Hepatocyte (in vitro differentiated cells): ENCODE measurements around the gene CREB1. TPM values are rescaled to one million over a fixed set of nuclear protein-coding genes. Genes with fewer than 3 reads are reported as not detected.

Source experiments
- DNase-seq: peaks from one replicate; pipeline ENCODE4 v3.0.0-alpha.2; 2016; ENCODE audit warnings: low spot score
- H2AFZ ChIP-seq: fragments of 200-600 bp; sonication (generic); 2 replicates; pipeline ENCODE4 v1.6.0; 2016; ENCODE audit warnings: antibody characterized with exemption, mild to moderate bottlenecking
- H3K27ac ChIP-seq: fragments of 200-600 bp; sonication (generic); 2 replicates; pipeline ENCODE4 v1.5.1; 2016; ENCODE audit warnings: mild to moderate bottlenecking
- H3K27me3 ChIP-seq: fragments of 200-600 bp; sonication (generic); 2 replicates; pipeline ENCODE4 v1.6.1; 2016
- H3K36me3 ChIP-seq: fragments of 200-600 bp; sonication (generic); replicated peaks from 2 replicates; pipeline ENCODE4 v1.5.1; 2016; ENCODE audit warnings: low read depth; ENCODE audit not compliant: insufficient read depth
- H3K4me1 ChIP-seq: fragments of 200-600 bp; sonication (generic); 2 replicates; pipeline ENCODE4 v1.5.1; 2016; ENCODE audit warnings: mild to moderate bottlenecking, moderate library complexity; ENCODE audit not compliant: insufficient read depth
- H3K4me2 ChIP-seq: fragments of 200-600 bp; sonication (generic); 2 replicates; pipeline ENCODE4 v1.6.0; 2016
- H3K4me3 ChIP-seq: fragments of 200-600 bp; sonication (generic); 2 replicates; pipeline ENCODE4 v1.5.1; 2016; ENCODE audit warnings: mild to moderate bottlenecking
- H3K79me2 ChIP-seq: fragments of 200-600 bp; sonication (generic); 2 replicates; pipeline ENCODE4 v1.6.0; 2017; ENCODE audit warnings: mild to moderate bottlenecking
- H3K9me2 ChIP-seq: fragments of 200-600 bp; sonication (generic); replicated peaks from 2 replicates; pipeline ENCODE4 v1.6.0; 2017; ENCODE audit warnings: mild to moderate bottlenecking; ENCODE audit not compliant: insufficient read depth
- H3K9me3 ChIP-seq: fragments of 200-600 bp; sonication (generic); 2 replicates; pipeline ENCODE4 v1.5.1; 2016; ENCODE audit warnings: low read depth, mild to moderate bottlenecking
- H4K20me1 ChIP-seq: fragments of 200-600 bp; sonication (generic); 2 replicates; pipeline ENCODE4 v1.6.0; 2016; ENCODE audit warnings: mild to moderate bottlenecking; ENCODE audit not compliant: insufficient read depth, poor library complexity, severe bottlenecking
- EZH2 ChIP-seq: fragments of 200-600 bp; sonication (generic); IDR thresholded peaks from 2 replicates; pipeline ENCODE4 v1.6.1; 2016; ENCODE audit warnings: antibody characterized with exemption, mild to moderate bottlenecking, borderline replicate concordance
- EZH2phosphoT487 ChIP-seq: fragments of 200-600 bp; sonication (generic); IDR thresholded peaks from one replicate; pipeline ENCODE4 v1.6.1; 2018; ENCODE audit warnings: antibody characterized with exemption, mild to moderate bottlenecking, low read depth, moderate library complexity; ENCODE audit not compliant: unreplicated experiment, severe bottlenecking
- WGBS: methylation state at CpG from one replicate; pipeline ENCODE4 v1.1.6; 2016; ENCODE audit warnings: low lambda C conversion rate; ENCODE audit errors: missing lambda C conversion rate; 5-methylcytosine and 5-hydroxymethylcytosine counted together
- polyA plus RNA-seq: library from polyadenylated mRNA; unstranded; fragments of >200 nt; fragmentation: Nextera tagmentation; extraction: Ambion mirVana; gene quantifications from 2 replicates; pipeline ENCODE4 v1.2.1, GENCODE V29; 2016
- total RNA-seq: library from RNA; depleted of rRNA; stranded (reverse); fragments of >200 nt; gene quantifications from 2 replicates; pipeline ENCODE4 v1.2.3, GENCODE V29; 2014
- TF ChIP-seq, protein P1 (sequence below): fragments of 200-600 bp; sonication (generic); IDR thresholded peaks from 2 replicates; pipeline ENCODE4 v1.5.1; 2016; ENCODE audit warnings: antibody characterized with exemption, mild to moderate bottlenecking; ENCODE audit not compliant: poor library complexity

Gene CREB1
- total and polyA plus RNA-seq, 2 experiments from 2014 or later, result 22.6 to 40.8 TPM

GRCh38 chr2:207502577-207503198 is 27.1 kb upstream of the CREB1 start:
- 99% methylated on average over 4 of the region's 4 CpGs for WGBS
- Histone ChIP-seq H3K9me2 (no peaks in the 10 kb centered on the region), H3K27me3 (no peaks in the 10 kb centered on the region), H2AFZ (no peak overlapping the region), H3K36me3 (no peaks in the 10 kb centered on the region), H3K27ac (no peak overlapping the region), H3K4me2 (no peak overlapping the region), H3K9me3 (no peaks in the 10 kb centered on the region), H3K4me1 (peaks cover 12% of the 10 kb centered on the region), H3K4me3 (no peak overlapping the region), H3K79me2 (no peaks in the 10 kb centered on the region), H4K20me1 (no peaks in the 10 kb centered on the region)
- no peak for TF ChIP-seq EZH2phosphoT487
- no peak for TF ChIP-seq EZH2
- TF ChIP-seq, protein P1, sequence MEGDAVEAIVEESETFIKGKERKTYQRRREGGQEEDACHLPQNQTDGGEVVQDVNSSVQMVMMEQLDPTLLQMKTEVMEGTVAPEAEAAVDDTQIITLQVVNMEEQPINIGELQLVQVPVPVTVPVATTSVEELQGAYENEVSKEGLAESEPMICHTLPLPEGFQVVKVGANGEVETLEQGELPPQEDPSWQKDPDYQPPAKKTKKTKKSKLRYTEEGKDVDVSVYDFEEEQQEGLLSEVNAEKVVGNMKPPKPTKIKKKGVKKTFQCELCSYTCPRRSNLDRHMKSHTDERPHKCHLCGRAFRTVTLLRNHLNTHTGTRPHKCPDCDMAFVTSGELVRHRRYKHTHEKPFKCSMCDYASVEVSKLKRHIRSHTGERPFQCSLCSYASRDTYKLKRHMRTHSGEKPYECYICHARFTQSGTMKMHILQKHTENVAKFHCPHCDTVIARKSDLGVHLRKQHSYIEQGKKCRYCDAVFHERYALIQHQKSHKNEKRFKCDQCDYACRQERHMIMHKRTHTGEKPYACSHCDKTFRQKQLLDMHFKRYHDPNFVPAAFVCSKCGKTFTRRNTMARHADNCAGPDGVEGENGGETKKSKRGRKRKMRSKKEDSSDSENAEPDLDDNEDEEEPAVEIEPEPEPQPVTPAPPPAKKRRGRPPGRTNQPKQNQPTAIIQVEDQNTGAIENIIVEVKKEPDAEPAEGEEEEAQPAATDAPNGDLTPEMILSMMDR, result no peak
- DNase-seq, result no peak

GRCh38 chr2:207503234-207503633 is 26.5 kb upstream of the CREB1 start:
- TF ChIP-seq EZH2 (no peak), EZH2phosphoT487 (no peak)
- TF ChIP-seq, protein P1, result no peak
- Histone ChIP-seq H3K79me2 (no peaks in the 10 kb centered on the region), H3K27ac (no peak overlapping the region), H3K9me3 (no peaks in the 10 kb centered on the region), H3K36me3 (no peaks in the 10 kb centered on the region), H3K9me2 (no peaks in the 10 kb centered on the region), H4K20me1 (no peaks in the 10 kb centered on the region), H3K4me1 (peaks cover 12% of the 10 kb centered on the region), H3K4me2 (no peak overlapping the region), H3K27me3 (no peaks in the 10 kb centered on the region), H3K4me3 (no peak overlapping the region), H2AFZ (no peak overlapping the region)
- 71% methylated on average over 5 of the region's 5 CpGs for WGBS
- no peak for DNase-seq

GRCh38 chr2:207504513-207505170 is 25.1 kb upstream of the CREB1 start:
- no peak overlapping the region for H3K4me3 ChIP-seq
- H3K79me2 ChIP-seq, result no peaks in the 10 kb centered on the region
- no peaks in the 10 kb centered on the region for H3K9me3 ChIP-seq
- peaks cover 12% of the 10 kb centered on the region for H3K4me1 ChIP-seq
- DNase-seq, result no peak
- H4K20me1 ChIP-seq, result no peaks in the 10 kb centered on the region
- no peaks in the 10 kb centered on the region for H3K27me3 ChIP-seq
- H2AFZ ChIP-seq, result no peak overlapping the region
- no peaks in the 10 kb centered on the region for H3K36me3 ChIP-seq
- peak overlapping the region; percentile 53 for H3K4me2 ChIP-seq
- peak overlapping the region; percentile 9 for H3K27ac ChIP-seq
- WGBS, result 58% methylated on average over 11 of the region's 11 CpGs
- no peak for TF ChIP-seq EZH2
- TF ChIP-seq EZH2phosphoT487, result no peak
- H3K9me2 ChIP-seq, result no peaks in the 10 kb centered on the region

DNA sequence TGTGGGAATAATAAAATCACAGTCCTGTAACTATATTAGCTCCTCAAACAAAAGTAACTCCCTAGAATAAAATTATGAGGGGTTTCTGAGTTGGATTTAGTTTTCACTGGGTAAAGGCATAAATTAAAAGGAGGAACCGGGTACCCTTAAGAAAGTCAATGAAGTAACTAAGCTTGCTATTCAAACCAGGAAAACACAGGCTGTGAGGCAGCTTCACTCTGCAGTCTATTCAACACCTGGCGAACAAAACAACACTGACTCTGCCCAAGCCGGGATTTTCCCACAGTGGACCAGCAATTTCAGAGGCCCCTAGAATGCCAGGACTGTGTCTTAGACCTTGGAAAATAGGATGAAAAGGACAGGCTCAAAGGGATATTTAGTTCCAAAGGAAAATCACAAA is 24.6 kb upstream of the CREB1 start:
- Histone ChIP-seq H3K4me3 (no peak overlapping the region), H3K4me1 (peaks cover 12% of the 10 kb centered on the region), H3K79me2 (no peaks in the 10 kb centered on the region), H3K4me2 (no peak overlapping the region), H4K20me1 (no peaks in the 10 kb centered on the region), H2AFZ (no peak overlapping the region), H3K27ac (peak overlapping the region; percentile 9), H3K27me3 (no peaks in the 10 kb centered on the region), H3K9me3 (no peaks in the 10 kb centered on the region), H3K9me2 (no peaks in the 10 kb centered on the region), H3K36me3 (no peaks in the 10 kb centered on the region)
- no peak for DNase-seq
- 60% methylated on average over 3 of the region's 3 CpGs for WGBS
- TF ChIP-seq EZH2 (no peak), EZH2phosphoT487 (no peak)
- TF ChIP-seq, protein P1, result no peak
